NCI-H460 (cell line): ENCODE results near the gene SUOX. TPM values are rescaled to one million over a fixed set of nuclear protein-coding genes. Genes with fewer than 3 reads are reported as not detected.

Experiments
- total RNA-seq: library from RNA; depleted of rRNA; stranded (reverse); fragments of >200 nt; shearing (Covaris generic); gene quantifications from 2 replicates; pipeline ENCODE4 v1.2.3, GENCODE V29; 2014; rRNA removed

The SUOX gene
- total RNA-seq, 1 experiment from 2014 or later: 9.7 TPM

Other genes with a start within 250 kb of the SUOX start
- 122 and 140 TPM in 2 replicates for gene SARNP, start 179.6 kb upstream of the SUOX start, total RNA-seq
- 32.8 and 37.8 TPM in 2 replicates for gene ORMDL2, start 179.2 kb upstream of the SUOX start, total RNA-seq
- gene DNAJC14, start 167.7 kb upstream of the SUOX start, total RNA-seq: 25.8 and 32.2 TPM in 2 replicates
- not detected in 2 replicates for gene MMP19, start 154.3 kb upstream of the SUOX start, total RNA-seq
- 33.0 and 33.1 TPM in 2 replicates for gene PYM1, start 69.4 kb upstream of the SUOX start, total RNA-seq
- 14.1 and 15.5 TPM in 2 replicates for gene DGKA, start 66.1 kb upstream of the SUOX start, total RNA-seq
- gene PMEL, start 31.2 kb upstream of the SUOX start, total RNA-seq: 0.78 and 1.3 TPM in 2 replicates
- gene CDK2, start 30.4 kb upstream of the SUOX start, total RNA-seq: 31.6 and 31.7 TPM in 2 replicates
- gene RAB5B, start 23.2 kb upstream of the SUOX start, total RNA-seq: 37.6 and 39.4 TPM in 2 replicates
- 1.5 and 1.6 TPM in 2 replicates for gene IKZF4, start 23.8 kb downstream of the SUOX start, total RNA-seq
- 314 and 346 TPM in 2 replicates for gene RPS26, start 44.6 kb downstream of the SUOX start, total RNA-seq
- gene ERBB3, start 82.9 kb downstream of the SUOX start, total RNA-seq: 0.78 and 1.1 TPM in 2 replicates
- gene PA2G4, start 107.3 kb downstream of the SUOX start, total RNA-seq: 357 and 358 TPM in 2 replicates
- gene RPL41, start 119.4 kb downstream of the SUOX start, total RNA-seq: 5,100 and 5,114 TPM in 2 replicates
- 4.8 and 5.3 TPM in 2 replicates for gene ZC3H10, start 121.0 kb downstream of the SUOX start, total RNA-seq
- 93.2 and 108 TPM in 2 replicates for gene ESYT1, start 131.0 kb downstream of the SUOX start, total RNA-seq
- 41.4 and 50.0 TPM in 2 replicates for gene MYL6B, start 155.3 kb downstream of the SUOX start, total RNA-seq
- gene MYL6, start 161.1 kb downstream of the SUOX start, total RNA-seq: 563 and 566 TPM in 2 replicates
- gene SMARCC2, start 192.2 kb downstream of the SUOX start, total RNA-seq: 26.2 and 28.9 TPM in 2 replicates
- gene RNF41, start 224.6 kb downstream of the SUOX start, total RNA-seq: 92.7 and 102 TPM in 2 replicates
- gene NABP2, start 227.1 kb downstream of the SUOX start, total RNA-seq: 66.3 and 72.3 TPM in 2 replicates
- gene SLC39A5, start 232.8 kb downstream of the SUOX start, total RNA-seq: 0.84 TPM in 1 of 2 replicates, not detected in the other